Skin epidermis (tissue), 12 donors: ENCODE data around the gene LPGAT1.

ENCODE experiments used
- H3K27ac ChIP-seq, 21 experiments: fragments of 200-600 bp; sonication (generic) in 11 of 21; one replicate each; pipeline ENCODE4 v1.5.0; 2020; ENCODE audit warnings: mild to moderate bottlenecking in 3 of 21, inconsistent platforms in 2 of 21, moderate library complexity in 2 of 21
- H3K4me3 ChIP-seq, 7 experiments: fragments of 200-600 bp; sonication (generic) in 2 of 7; one replicate each; pipeline ENCODE4 v1.5.0; 2020; ENCODE audit warnings: inconsistent platforms in 2 of 7, mild to moderate bottlenecking in 2 of 7, moderate library complexity in 1 of 7

Gene LPGAT1

GRCh38 chr1:211781260-211781659 is 49.3 kb downstream of the LPGAT1 start:
- H3K27ac ChIP-seq: peak overlapping the region in 1 of 21 experiments; percentile 16
- no peak overlapping the region for H3K4me3 ChIP-seq

GRCh38 chr1:211775170-211775569 is 55.4 kb downstream of the LPGAT1 start:
- no peak overlapping the region for H3K27ac ChIP-seq
- no peak overlapping the region for H3K4me3 ChIP-seq

GRCh38 chr1:211764701-211765100 is 65.9 kb downstream of the LPGAT1 start:
- no peak overlapping the region for H3K27ac ChIP-seq

GRCh38 chr1:211762206-211762605 is 68.4 kb downstream of the LPGAT1 start:
- no peak overlapping the region for H3K4me3 ChIP-seq
- H3K27ac ChIP-seq: no peak overlapping the region

More at GRCh38 chr1:211764701-211765100, 65.9 kb downstream of the LPGAT1 start:
- H3K4me3 ChIP-seq: no peak overlapping the region

GRCh38 chr1:211761400-211761799 is 69.2 kb downstream of the LPGAT1 start:
- Histone ChIP-seq H3K4me3 (no peak overlapping the region), H3K27ac (no peak overlapping the region)

GRCh38 chr1:211756471-211757020 is 74.0 kb downstream of the LPGAT1 start:
- Histone ChIP-seq H3K4me3 (no peak overlapping the region), H3K27ac (no peak overlapping the region)

GRCh38 chr1:211753649-211754251 is 76.8 kb downstream of the LPGAT1 start:
- Histone ChIP-seq H3K27ac (no peak overlapping the region), H3K4me3 (no peak overlapping the region)

- Histone ChIP-seq H3K4me3 (no peak overlapping the region), H3K27ac (no peak overlapping the region)
Observed at GRCh38 chr1:211752951-211753486, 77.5 kb downstream of the LPGAT1 start.

- Histone ChIP-seq H3K4me3 (no peak overlapping the region), H3K27ac (no peak overlapping the region)
Observed at GRCh38 chr1:211752317-211752716, 78.2 kb downstream of the LPGAT1 start.

GRCh38 chr1:211751438-211751837 is 79.1 kb downstream of the LPGAT1 start:
- Histone ChIP-seq H3K4me3 (no peak overlapping the region), H3K27ac (no peak overlapping the region)

GRCh38 chr1:211750599-211750998 is 80.0 kb downstream of the LPGAT1 start:
- H3K4me3 ChIP-seq: no peak overlapping the region
- H3K27ac ChIP-seq: no peak overlapping the region

GRCh38 chr1:211749251-211749650 is 81.3 kb downstream of the LPGAT1 start:
- no peak overlapping the region for H3K27ac ChIP-seq
- H3K4me3 ChIP-seq: no peak overlapping the region

GRCh38 chr1:211748810-211749209 is 81.8 kb downstream of the LPGAT1 start:
- Histone ChIP-seq H3K27ac (no peak overlapping the region), H3K4me3 (no peak overlapping the region)

GRCh38 chr1:211742889-211743529 is 87.6 kb downstream of the LPGAT1 start:
- H3K4me3 ChIP-seq: no peak overlapping the region
- H3K27ac ChIP-seq: no peak overlapping the region

- Histone ChIP-seq H3K27ac (no peak overlapping the region), H3K4me3 (no peak overlapping the region)
Observed at GRCh38 chr1:211742272-211742671, 88.3 kb downstream of the LPGAT1 start.

GRCh38 chr1:211741788-211742187 is 88.8 kb downstream of the LPGAT1 start:
- Histone ChIP-seq H3K27ac (no peak overlapping the region), H3K4me3 (no peak overlapping the region)

GRCh38 chr1:211741116-211741515 is 89.4 kb downstream of the LPGAT1 start:
- no peak overlapping the region for H3K27ac ChIP-seq
- no peak overlapping the region for H3K4me3 ChIP-seq

GRCh38 chr1:211739671-211740411 is 90.7 kb downstream of the LPGAT1 start:
- H3K4me3 ChIP-seq: no peak overlapping the region
- H3K27ac ChIP-seq: peak overlapping the region in 2 of 21 experiments; percentile 4 to 26

- H3K27ac ChIP-seq: peak overlapping the region in 3 of 21 experiments; percentile 26 to 62 (median 56)
- no peak overlapping the region for H3K4me3 ChIP-seq
Observed at GRCh38 chr1:211738691-211739301, 91.8 kb downstream of the LPGAT1 start.

GRCh38 chr1:211738096-211738690 is 92.4 kb downstream of the LPGAT1 start:
- H3K4me3 ChIP-seq: no peak overlapping the region
- H3K27ac ChIP-seq: peak overlapping the region in 3 of 21 experiments; percentile 26 to 62 (median 56)
